IMR-90 (cell line): Measurements from ENCODE around the gene MRPL40.

Experiments
- BHLHE40 ChIP-seq: fragments of 150-350 bp; IDR thresholded peaks from 2 replicates; pipeline ENCODE4 v1.6.1; 2016; ENCODE audit warnings: mild to moderate bottlenecking, low read depth, low read length
- CTCF ChIP-seq: conservative IDR thresholded peaks from 2 replicates; pipeline ENCODE4 v1.5.1; 2012; ENCODE audit warnings: mild to moderate bottlenecking, low read depth, low read length, improper control_type of control experiment
- FOS ChIP-seq: fragments of 150-350 bp; IDR thresholded peaks from 2 replicates; pipeline ENCODE4 v1.6.1; 2016; ENCODE audit warnings: low read depth, low read length
- MAFK ChIP-seq: IDR thresholded peaks from 2 replicates; pipeline ENCODE4 v1.6.1; 2012; ENCODE audit warnings: low read depth, low read length, improper control_type of control experiment
- MAZ ChIP-seq: IDR thresholded peaks from 2 replicates; pipeline ENCODE4 v1.6.1; 2012; ENCODE audit warnings: low read depth, mild to moderate bottlenecking, low read length, improper control_type of control experiment, moderate library complexity, borderline replicate concordance
- MXI1 ChIP-seq: IDR thresholded peaks from 2 replicates; pipeline ENCODE4 v1.6.1; 2012; ENCODE audit warnings: low read depth, mild to moderate bottlenecking, low read length, moderate library complexity, borderline replicate concordance
- NFE2L2 ChIP-seq: fragments of 150-350 bp; IDR thresholded peaks from 2 replicates; pipeline ENCODE4 v1.6.1; 2016; ENCODE audit warnings: low read depth, mild to moderate bottlenecking, low read length
- POLR2A ChIP-seq: IDR thresholded peaks from 2 replicates; pipeline ENCODE4 v1.6.1; 2012; ENCODE audit warnings: mild to moderate bottlenecking, low read depth, low read length
- RAD21 ChIP-seq: IDR thresholded peaks from 2 replicates; pipeline ENCODE4 v1.6.1; 2012; ENCODE audit warnings: low read length, improper control_type of control experiment
- RCOR1 ChIP-seq: IDR thresholded peaks from 2 replicates; pipeline ENCODE4 v1.6.1; 2012; ENCODE audit warnings: mild to moderate bottlenecking, low read length, improper control_type of control experiment; ENCODE audit not compliant: insufficient replicate concordance
- RFX5 ChIP-seq: IDR thresholded peaks from 2 replicates; pipeline ENCODE4 v1.8.0; 2012; ENCODE audit warnings: low read depth, mild to moderate bottlenecking, low read length, moderate library complexity
- SMC3 ChIP-seq: fragments of 150-350 bp; IDR thresholded peaks from 2 replicates; pipeline ENCODE4 v1.6.1; 2016; ENCODE audit warnings: low read depth, mild to moderate bottlenecking, antibody characterized with exemption, low read length, moderate library complexity
- TF ChIP-seq, protein P1 (sequence below): fragments of 150-350 bp; IDR thresholded peaks from 2 replicates; pipeline ENCODE4 v1.6.1; 2017; ENCODE audit warnings: mild to moderate bottlenecking, antibody characterized with exemption, low read length, low read depth

DNA sequence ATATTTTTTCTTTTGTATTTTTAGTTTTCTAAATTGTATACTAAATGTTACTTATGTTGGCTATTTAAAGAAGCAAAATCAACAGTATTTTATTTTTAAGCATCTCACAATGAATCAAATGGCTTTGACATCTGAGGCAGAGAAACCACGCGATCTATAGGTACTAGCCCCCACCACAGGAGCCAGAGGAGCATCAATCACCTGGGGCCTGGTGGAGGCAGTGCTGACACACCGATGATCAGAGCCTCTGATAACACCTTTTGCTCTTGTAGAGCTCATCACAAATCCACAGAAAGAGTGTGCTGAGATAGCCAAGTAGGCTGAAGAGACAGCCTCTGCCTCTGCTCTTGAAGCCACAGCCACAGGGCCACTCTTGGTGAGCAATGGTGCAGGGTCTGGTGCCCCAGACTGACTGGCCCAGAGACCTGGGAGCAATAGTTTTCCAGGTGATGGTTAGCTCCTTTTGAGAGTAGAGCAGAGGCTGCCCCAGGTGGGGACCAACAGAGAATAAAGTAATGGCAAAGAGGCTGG, 26.0 kb upstream of the MRPL40 start:
- TF ChIP-seq CTCF, result no peak
- no peak for TF ChIP-seq POLR2A
- no peak for TF ChIP-seq MXI1
- no peak for TF ChIP-seq MAFK
- no peak for TF ChIP-seq RAD21
- no peak for TF ChIP-seq RFX5
- TF ChIP-seq FOS, result no peak
- no peak for TF ChIP-seq BHLHE40
- TF ChIP-seq, protein P1, sequence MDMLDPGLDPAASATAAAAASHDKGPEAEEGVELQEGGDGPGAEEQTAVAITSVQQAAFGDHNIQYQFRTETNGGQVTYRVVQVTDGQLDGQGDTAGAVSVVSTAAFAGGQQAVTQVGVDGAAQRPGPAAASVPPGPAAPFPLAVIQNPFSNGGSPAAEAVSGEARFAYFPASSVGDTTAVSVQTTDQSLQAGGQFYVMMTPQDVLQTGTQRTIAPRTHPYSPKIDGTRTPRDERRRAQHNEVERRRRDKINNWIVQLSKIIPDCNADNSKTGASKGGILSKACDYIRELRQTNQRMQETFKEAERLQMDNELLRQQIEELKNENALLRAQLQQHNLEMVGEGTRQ, result no peak
- TF ChIP-seq NFE2L2, result no peak
- TF ChIP-seq SMC3, result no peak
- TF ChIP-seq MAZ, result no peak
- no peak for TF ChIP-seq RCOR1
